ENCODE data around the gene TSHR.

The TSHR gene

GRCh38 chr14:81169267-81169666 lies 213.8 kb downstream of the TSHR start:
- WGBS (ENCODE audit: insufficient coverage, insufficient read length) = no CpG with 5 or more reads among the region's 4 CpGs
- no peak for DNase-seq (ENCODE audit: low read depth, low spot score)
- Histone ChIP-seq H3K9me3 (ENCODE audit: control insufficient read depth, insufficient read depth, low read length) (no peaks in the 10 kb centered on the region), H3K4me3 (ENCODE audit: low read length) (no peak overlapping the region), H3K27ac (ENCODE audit: low read length) (no peak overlapping the region), H3K4me1 (ENCODE audit: control insufficient read depth, insufficient read depth, low read length) (peaks cover under 1% of the 10 kb centered on the region; the same call in 1 of the 2 replicates), H3K27me3 (ENCODE audit: control insufficient read depth, insufficient read depth, low read length) (no peaks in the 10 kb centered on the region), H3K36me3 (ENCODE audit: control insufficient read depth, insufficient read depth, low read length) (no peaks in the 10 kb centered on the region)

- Histone ChIP-seq H3K27me3 (ENCODE audit: control insufficient read depth, insufficient read depth, low read length) (no peaks in the 10 kb centered on the region), H3K4me1 (ENCODE audit: control insufficient read depth, insufficient read depth, low read length) (no peaks in the 10 kb centered on the region), H3K27ac (ENCODE audit: low read length) (no peak overlapping the region), H3K4me3 (ENCODE audit: low read length) (peak overlapping the region; percentile 42; the same call in 1 of the 2 replicates), H3K36me3 (ENCODE audit: control insufficient read depth, insufficient read depth, low read length) (no peaks in the 10 kb centered on the region), H3K9me3 (ENCODE audit: control insufficient read depth, insufficient read depth, low read length) (no peaks in the 10 kb centered on the region)
- no CpG with 5 or more reads among the region's 10 CpGs for WGBS (ENCODE audit: insufficient coverage, insufficient read length)
- no peak for DNase-seq (ENCODE audit: low read depth, low spot score)
These were observed 214.3 kb downstream of the TSHR start for GRCh38 chr14:81169711-81170103.

GRCh38 chr14:81170104-81170828 lies 214.8 kb downstream of the TSHR start:
- Histone ChIP-seq H3K27me3 (ENCODE audit: control insufficient read depth, insufficient read depth, low read length) (no peaks in the 10 kb centered on the region), H3K4me3 (ENCODE audit: low read length) (peak overlapping the region; percentile 42; the same call in 1 of the 2 replicates), H3K27ac (ENCODE audit: low read length) (no peak overlapping the region), H3K9me3 (ENCODE audit: control insufficient read depth, insufficient read depth, low read length) (no peaks in the 10 kb centered on the region), H3K36me3 (ENCODE audit: control insufficient read depth, insufficient read depth, low read length) (no peaks in the 10 kb centered on the region), H3K4me1 (ENCODE audit: control insufficient read depth, insufficient read depth, low read length) (no peaks in the 10 kb centered on the region)
- no CpG with 5 or more reads among the region's 28 CpGs for WGBS (ENCODE audit: insufficient coverage, insufficient read length)
- DNase-seq (ENCODE audit: low read depth, low spot score) = peak; percentile 60

- no peak for DNase-seq (ENCODE audit: low read depth, low spot score)
- H3K4me3 ChIP-seq (ENCODE audit: low read length) = no peak overlapping the region
- no peak overlapping the region for H3K27ac ChIP-seq (ENCODE audit: low read length)
- WGBS (ENCODE audit: insufficient coverage, insufficient read length) = no CpG with 5 or more reads among the region's 3 CpGs
- H3K4me1 ChIP-seq (ENCODE audit: control insufficient read depth, insufficient read depth, low read length) = no peaks in the 10 kb centered on the region
- no peaks in the 10 kb centered on the region for H3K36me3 ChIP-seq (ENCODE audit: control insufficient read depth, insufficient read depth, low read length)
- no peaks in the 10 kb centered on the region for H3K27me3 ChIP-seq (ENCODE audit: control insufficient read depth, insufficient read depth, low read length)
- no peaks in the 10 kb centered on the region for H3K9me3 ChIP-seq (ENCODE audit: control insufficient read depth, insufficient read depth, low read length)
These were observed 215.4 kb downstream of the TSHR start for GRCh38 chr14:81170829-81171195.

GRCh38 chr14:81172353-81172752 lies 216.9 kb downstream of the TSHR start:
- Histone ChIP-seq H3K36me3 (ENCODE audit: control insufficient read depth, insufficient read depth, low read length) (no peaks in the 10 kb centered on the region), H3K4me3 (ENCODE audit: low read length) (no peak overlapping the region), H3K27ac (ENCODE audit: low read length) (no peak overlapping the region), H3K4me1 (ENCODE audit: control insufficient read depth, insufficient read depth, low read length) (no peaks in the 10 kb centered on the region), H3K9me3 (ENCODE audit: control insufficient read depth, insufficient read depth, low read length) (no peaks in the 10 kb centered on the region), H3K27me3 (ENCODE audit: control insufficient read depth, insufficient read depth, low read length) (no peaks in the 10 kb centered on the region)
- DNase-seq (ENCODE audit: low read depth, low spot score) = no peak
- no CpG with 5 or more reads among the region's 2 CpGs for WGBS (ENCODE audit: insufficient coverage, insufficient read length)

GRCh38 chr14:81172881-81173280 lies 217.5 kb downstream of the TSHR start:
- no CpG with 5 or more reads among the region's 3 CpGs for WGBS (ENCODE audit: insufficient coverage, insufficient read length)
- H3K27ac ChIP-seq (ENCODE audit: low read length) = no peak overlapping the region
- no peaks in the 10 kb centered on the region for H3K36me3 ChIP-seq (ENCODE audit: control insufficient read depth, insufficient read depth, low read length)
- no peaks in the 10 kb centered on the region for H3K4me1 ChIP-seq (ENCODE audit: control insufficient read depth, insufficient read depth, low read length)
- DNase-seq (ENCODE audit: low read depth, low spot score) = no peak
- H3K27me3 ChIP-seq (ENCODE audit: control insufficient read depth, insufficient read depth, low read length) = no peaks in the 10 kb centered on the region
- no peaks in the 10 kb centered on the region for H3K9me3 ChIP-seq (ENCODE audit: control insufficient read depth, insufficient read depth, low read length)
- H3K4me3 ChIP-seq (ENCODE audit: low read length) = no peak overlapping the region

GRCh38 chr14:81176241-81176640 lies 220.8 kb downstream of the TSHR start:
- H3K36me3 ChIP-seq (ENCODE audit: control insufficient read depth, insufficient read depth, low read length) = no peaks in the 10 kb centered on the region
- no peak overlapping the region for H3K27ac ChIP-seq (ENCODE audit: low read length)
- no peaks in the 10 kb centered on the region for H3K9me3 ChIP-seq (ENCODE audit: control insufficient read depth, insufficient read depth, low read length)
- H3K4me1 ChIP-seq (ENCODE audit: control insufficient read depth, insufficient read depth, low read length) = no peaks in the 10 kb centered on the region
- no CpG with 5 or more reads among the region's 3 CpGs for WGBS (ENCODE audit: insufficient coverage, insufficient read length)
- no peaks in the 10 kb centered on the region for H3K27me3 ChIP-seq (ENCODE audit: control insufficient read depth, insufficient read depth, low read length)
- DNase-seq (ENCODE audit: low read depth, low spot score) = no peak
- no peak overlapping the region for H3K4me3 ChIP-seq (ENCODE audit: low read length)

GRCh38 chr14:81177225-81177624 lies 221.8 kb downstream of the TSHR start:
- no peaks in the 10 kb centered on the region for H3K36me3 ChIP-seq (ENCODE audit: control insufficient read depth, insufficient read depth, low read length)
- H3K27ac ChIP-seq (ENCODE audit: low read length) = no peak overlapping the region
- no peak for DNase-seq (ENCODE audit: low read depth, low spot score)
- no CpG with 5 or more reads among the region's 1 CpG for WGBS (ENCODE audit: insufficient coverage, insufficient read length)
- no peaks in the 10 kb centered on the region for H3K27me3 ChIP-seq (ENCODE audit: control insufficient read depth, insufficient read depth, low read length)
- no peak overlapping the region for H3K4me3 ChIP-seq (ENCODE audit: low read length)
- H3K4me1 ChIP-seq (ENCODE audit: control insufficient read depth, insufficient read depth, low read length) = no peaks in the 10 kb centered on the region
- no peaks in the 10 kb centered on the region for H3K9me3 ChIP-seq (ENCODE audit: control insufficient read depth, insufficient read depth, low read length)

GRCh38 chr14:81178063-81178462 lies 222.6 kb downstream of the TSHR start:
- H3K27me3 ChIP-seq (ENCODE audit: control insufficient read depth, insufficient read depth, low read length) = no peaks in the 10 kb centered on the region
- H3K9me3 ChIP-seq (ENCODE audit: control insufficient read depth, insufficient read depth, low read length) = no peaks in the 10 kb centered on the region
- no peaks in the 10 kb centered on the region for H3K4me1 ChIP-seq (ENCODE audit: control insufficient read depth, insufficient read depth, low read length)
- H3K4me3 ChIP-seq (ENCODE audit: low read length) = no peak overlapping the region
- no peak for DNase-seq (ENCODE audit: low read depth, low spot score)
- H3K36me3 ChIP-seq (ENCODE audit: control insufficient read depth, insufficient read depth, low read length) = no peaks in the 10 kb centered on the region
- no peak overlapping the region for H3K27ac ChIP-seq (ENCODE audit: low read length)

- 100% methylated on average over 1 of the region's 2 CpGs for WGBS (ENCODE audit: insufficient coverage, insufficient read length)
- no peak overlapping the region for H3K27ac ChIP-seq (ENCODE audit: low read length)
- H3K9me3 ChIP-seq (ENCODE audit: control insufficient read depth, insufficient read depth, low read length) = no peaks in the 10 kb centered on the region
- no peaks in the 10 kb centered on the region for H3K4me1 ChIP-seq (ENCODE audit: control insufficient read depth, insufficient read depth, low read length)
- no peak for DNase-seq (ENCODE audit: low read depth, low spot score)
- H3K36me3 ChIP-seq (ENCODE audit: control insufficient read depth, insufficient read depth, low read length) = no peaks in the 10 kb centered on the region
- H3K27me3 ChIP-seq (ENCODE audit: control insufficient read depth, insufficient read depth, low read length) = no peaks in the 10 kb centered on the region
- no peak overlapping the region for H3K4me3 ChIP-seq (ENCODE audit: low read length)
These were observed 224.2 kb downstream of the TSHR start for GRCh38 chr14:81179631-81180030.

GRCh38 chr14:81187832-81188522 lies 232.6 kb downstream of the TSHR start:
- no peaks in the 10 kb centered on the region for H3K4me1 ChIP-seq (ENCODE audit: control insufficient read depth, insufficient read depth, low read length)
- DNase-seq (ENCODE audit: low read depth, low spot score) = no peak
- no peaks in the 10 kb centered on the region for H3K9me3 ChIP-seq (ENCODE audit: control insufficient read depth, insufficient read depth, low read length)
- H3K36me3 ChIP-seq (ENCODE audit: control insufficient read depth, insufficient read depth, low read length) = peaks cover 4% of the 10 kb centered on the region; the same call in 1 of the 2 replicates
- H3K27me3 ChIP-seq (ENCODE audit: control insufficient read depth, insufficient read depth, low read length) = no peaks in the 10 kb centered on the region
- H3K4me3 ChIP-seq (ENCODE audit: low read length) = no peak overlapping the region
- no CpG with 5 or more reads among the region's 5 CpGs for WGBS (ENCODE audit: insufficient coverage, insufficient read length)
- no peak overlapping the region for H3K27ac ChIP-seq (ENCODE audit: low read length)
